IMR-90 (cell line): ENCODE measurements around the gene TMEM200C.

Experiments
- CTCF ChIP-seq: conservative IDR thresholded peaks from 2 replicates; pipeline ENCODE4 v1.5.1; 2012; ENCODE audit warnings: mild to moderate bottlenecking, low read depth, low read length, improper control_type of control experiment
- USF2 ChIP-seq: fragments of 150-350 bp; IDR thresholded peaks from 2 replicates; pipeline ENCODE4 v1.6.1; 2017; ENCODE audit warnings: mild to moderate bottlenecking, antibody characterized with exemption, low read length, low read depth

GRCh38 chr18:5865521-5865920 lies 29.8 kb downstream of the TMEM200C start:
- TF ChIP-seq CTCF = no peak
- TF ChIP-seq USF2 = no peak
